ENCODE data around the gene IDH2. TPM values are rescaled to one million over a fixed set of nuclear protein-coding genes. Genes with fewer than 3 reads are reported as not detected.

IDH2 gene
- total and polyA plus RNA-seq, 2 of the 13 experiments (the other 11 are each of a cell fraction or from before 2014, with no cell fraction given): 121 to 145 TPM

GRCh38 chr15:90035095-90035839 is 67.0 kb downstream of the IDH2 start (continued):
- TF ChIP-seq, protein P1, sequence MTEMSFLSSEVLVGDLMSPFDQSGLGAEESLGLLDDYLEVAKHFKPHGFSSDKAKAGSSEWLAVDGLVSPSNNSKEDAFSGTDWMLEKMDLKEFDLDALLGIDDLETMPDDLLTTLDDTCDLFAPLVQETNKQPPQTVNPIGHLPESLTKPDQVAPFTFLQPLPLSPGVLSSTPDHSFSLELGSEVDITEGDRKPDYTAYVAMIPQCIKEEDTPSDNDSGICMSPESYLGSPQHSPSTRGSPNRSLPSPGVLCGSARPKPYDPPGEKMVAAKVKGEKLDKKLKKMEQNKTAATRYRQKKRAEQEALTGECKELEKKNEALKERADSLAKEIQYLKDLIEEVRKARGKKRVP (CRISPR knock-in tag; IDR thresholded peaks at IDR 0.05): peak in 1 of 2 experiments; percentile 67; a peak in 1 of 4 replicates
- TF ChIP-seq, protein P2, sequence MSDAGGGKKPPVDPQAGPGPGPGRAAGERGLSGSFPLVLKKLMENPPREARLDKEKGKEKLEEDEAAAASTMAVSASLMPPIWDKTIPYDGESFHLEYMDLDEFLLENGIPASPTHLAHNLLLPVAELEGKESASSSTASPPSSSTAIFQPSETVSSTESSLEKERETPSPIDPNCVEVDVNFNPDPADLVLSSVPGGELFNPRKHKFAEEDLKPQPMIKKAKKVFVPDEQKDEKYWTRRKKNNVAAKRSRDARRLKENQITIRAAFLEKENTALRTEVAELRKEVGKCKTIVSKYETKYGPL (CRISPR knock-in tag; IDR thresholded peaks at IDR 0.05): no peak
- TF ChIP-seq ZBTB38 (CRISPR knock-in tag; IDR thresholded peaks at IDR 0.05) (peak; percentile 77), SAFB2 (CRISPR knock-in tag; IDR thresholded peaks at IDR 0.05; ENCODE audit: borderline replicate concordance, low read depth) (no peak), HES4 (CRISPR knock-in tag; IDR thresholded peaks at IDR 0.05; ENCODE audit: borderline replicate concordance) (no peak), KDM2A (CRISPR knock-in tag; IDR thresholded peaks at IDR 0.05; ENCODE audit: borderline replicate concordance, low read depth) (peak; percentile 72), ZSCAN30 (CRISPR knock-in tag; IDR thresholded peaks at IDR 0.05) (no peak), FOXA1 (IDR thresholded peaks at IDR 0.05) (no peak), FOXA1 (CRISPR knock-in tag; IDR thresholded peaks at IDR 0.05) (peak; percentile 93), ZMYM4 (CRISPR knock-in tag; IDR thresholded peaks at IDR 0.05) (peak; percentile 57; the same call in 1 of the 2 replicates), MYPOP (CRISPR knock-in tag; IDR thresholded peaks at IDR 0.05) (no peak; the same call in 1 of the 2 replicates), FOXO1 (CRISPR knock-in tag; IDR thresholded peaks at IDR 0.05) (no peak), PITX1 (CRISPR knock-in tag; IDR thresholded peaks at IDR 0.05) (peak; percentile 65; the same call in 1 of the 2 replicates), ZNF567 (CRISPR knock-in tag; IDR thresholded peaks at IDR 0.05; ENCODE audit: borderline replicate concordance) (no peak), ZNF337 (CRISPR knock-in tag; IDR thresholded peaks at IDR 0.05; ENCODE audit: borderline replicate concordance, low read depth) (peak; percentile 64; the same call in 1 of the 2 replicates), TCF7 (IDR thresholded peaks at IDR 0.05; ENCODE audit: low read depth) (no peak), ZNF276 (CRISPR knock-in tag; IDR thresholded peaks at IDR 0.05; ENCODE audit: low read depth) (no peak), JUNB (CRISPR knock-in tag; IDR thresholded peaks at IDR 0.05; ENCODE audit: borderline replicate concordance) (peak; percentile 75; the same call in 1 of the 2 replicates), TEAD3 (CRISPR knock-in tag; optimal IDR thresholded peaks at IDR 0.05; ENCODE audit: borderline replicate concordance) (peak; percentile 93), TRIM24 (CRISPR knock-in tag; IDR thresholded peaks at IDR 0.05) (peak; percentile 68; the same call in 1 of the 2 replicates), ZNF501 (CRISPR knock-in tag; IDR thresholded peaks at IDR 0.05) (no peak), ZNF350 (CRISPR knock-in tag; IDR thresholded peaks at IDR 0.05; ENCODE audit: borderline replicate concordance, low read depth) (no peak; the same call in 1 of the 2 replicates), KDM4B (CRISPR knock-in tag; IDR thresholded peaks at IDR 0.05) (no peak), ZNF484 (CRISPR knock-in tag; IDR thresholded peaks at IDR 0.05; ENCODE audit: borderline replicate concordance, low read depth) (no peak)
- TF ChIP-seq, protein P3, sequence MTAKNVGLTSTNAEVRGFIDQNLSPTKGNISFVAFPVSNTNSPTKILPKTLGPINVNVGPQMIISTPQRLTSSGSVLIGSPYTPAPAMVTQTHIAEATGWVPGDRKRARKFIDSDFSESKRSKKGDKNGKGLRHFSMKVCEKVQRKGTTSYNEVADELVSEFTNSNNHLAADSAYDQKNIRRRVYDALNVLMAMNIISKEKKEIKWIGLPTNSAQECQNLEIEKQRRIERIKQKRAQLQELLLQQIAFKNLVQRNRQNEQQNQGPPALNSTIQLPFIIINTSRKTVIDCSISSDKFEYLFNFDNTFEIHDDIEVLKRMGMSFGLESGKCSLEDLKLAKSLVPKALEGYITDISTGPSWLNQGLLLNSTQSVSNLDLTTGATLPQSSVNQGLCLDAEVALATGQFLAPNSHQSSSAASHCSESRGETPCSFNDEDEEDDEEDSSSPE (CRISPR knock-in tag; IDR thresholded peaks at IDR 0.05): 0 out of 2 replicates have a peak, but pooled peaks have one; percentile 23
